Measurements from ENCODE around the gene USP6NL.

The USP6NL gene

GRCh38 chr10:11616021-11616420, 4.6 kb upstream of the USP6NL start:
- DNase-seq (ENCODE audit: low read depth), result no peak

- DNase-seq (ENCODE audit: low read depth), result no peak
Measured at GRCh38 chr10:11615396-11615795, 3.9 kb upstream of the USP6NL start.

GRCh38 chr10:11612021-11613001, 861 bp upstream of the USP6NL start:
- no peak for DNase-seq (ENCODE audit: low read depth)

- DNase-seq (ENCODE audit: low read depth), result no peak
Measured at GRCh38 chr10:11610826-11611247, 613 bp downstream of the USP6NL start.

GRCh38 chr10:11610166-11610825, 1.2 kb downstream of the USP6NL start:
- no peak for DNase-seq (ENCODE audit: low read depth)

- no peak for DNase-seq (ENCODE audit: low read depth)
Measured at GRCh38 chr10:11609492-11610093, 1.9 kb downstream of the USP6NL start.

GRCh38 chr10:11609052-11609451, 2.4 kb downstream of the USP6NL start:
- no peak for DNase-seq (ENCODE audit: low read depth)

- DNase-seq (ENCODE audit: low read depth), result no peak
Measured at GRCh38 chr10:11608159-11609013, 3.1 kb downstream of the USP6NL start.

- DNase-seq (ENCODE audit: low read depth), result no peak
Measured at GRCh38 chr10:11605807-11606408, 5.5 kb downstream of the USP6NL start.

- no peak for DNase-seq (ENCODE audit: low read depth)
Measured at GRCh38 chr10:11604865-11605650, 6.4 kb downstream of the USP6NL start.

GRCh38 chr10:11603741-11604140, 7.7 kb downstream of the USP6NL start:
- DNase-seq (ENCODE audit: low read depth), result no peak

- DNase-seq (ENCODE audit: low read depth), result no peak
Measured at GRCh38 chr10:11602919-11603523, 8.4 kb downstream of the USP6NL start.

- no peak for DNase-seq (ENCODE audit: low read depth)
Measured at GRCh38 chr10:11602358-11602757, 9.1 kb downstream of the USP6NL start.

GRCh38 chr10:11601670-11602069, 9.8 kb downstream of the USP6NL start:
- DNase-seq (ENCODE audit: low read depth), result no peak

- no peak for DNase-seq (ENCODE audit: low read depth)
Measured at GRCh38 chr10:11600280-11600679, 11.2 kb downstream of the USP6NL start.

- no peak for DNase-seq (ENCODE audit: low read depth)
Measured at GRCh38 chr10:11598712-11599397, 12.6 kb downstream of the USP6NL start.

GRCh38 chr10:11597470-11597869, 14.0 kb downstream of the USP6NL start:
- DNase-seq (ENCODE audit: low read depth), result no peak

GRCh38 chr10:11595395-11595692, 16.1 kb downstream of the USP6NL start:
- DNase-seq (ENCODE audit: low read depth), result no peak

GRCh38 chr10:11594589-11595394, 16.7 kb downstream of the USP6NL start:
- DNase-seq (ENCODE audit: low read depth), result no peak

Data from activated T-cell treated with anti-CD3 and anti-CD28 coated beads for 48 hours (primary cell).